ENCODE results near the gene CPAMD8.

The CPAMD8 gene

DNA sequence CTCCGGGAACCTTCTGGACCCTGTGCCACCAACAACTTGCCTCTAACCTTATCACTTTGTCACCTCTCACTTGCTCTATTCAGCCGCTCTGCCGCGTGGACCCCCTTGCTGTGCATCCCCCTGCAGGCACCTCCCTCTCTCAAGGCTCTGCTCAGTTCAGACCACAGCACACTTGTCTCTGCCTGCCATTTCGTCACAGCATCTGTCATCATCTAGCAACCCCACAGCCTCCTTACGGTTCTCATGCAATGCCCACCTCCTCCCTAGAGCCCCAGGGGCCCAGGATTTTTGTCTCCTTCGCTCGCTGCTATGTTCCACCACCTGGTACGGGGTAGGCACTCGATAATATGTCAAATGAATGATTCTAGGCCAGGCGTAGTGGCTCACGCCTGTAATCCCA lies 43.8 kb upstream of the CPAMD8 start:
- TF ChIP-seq, protein P1, sequence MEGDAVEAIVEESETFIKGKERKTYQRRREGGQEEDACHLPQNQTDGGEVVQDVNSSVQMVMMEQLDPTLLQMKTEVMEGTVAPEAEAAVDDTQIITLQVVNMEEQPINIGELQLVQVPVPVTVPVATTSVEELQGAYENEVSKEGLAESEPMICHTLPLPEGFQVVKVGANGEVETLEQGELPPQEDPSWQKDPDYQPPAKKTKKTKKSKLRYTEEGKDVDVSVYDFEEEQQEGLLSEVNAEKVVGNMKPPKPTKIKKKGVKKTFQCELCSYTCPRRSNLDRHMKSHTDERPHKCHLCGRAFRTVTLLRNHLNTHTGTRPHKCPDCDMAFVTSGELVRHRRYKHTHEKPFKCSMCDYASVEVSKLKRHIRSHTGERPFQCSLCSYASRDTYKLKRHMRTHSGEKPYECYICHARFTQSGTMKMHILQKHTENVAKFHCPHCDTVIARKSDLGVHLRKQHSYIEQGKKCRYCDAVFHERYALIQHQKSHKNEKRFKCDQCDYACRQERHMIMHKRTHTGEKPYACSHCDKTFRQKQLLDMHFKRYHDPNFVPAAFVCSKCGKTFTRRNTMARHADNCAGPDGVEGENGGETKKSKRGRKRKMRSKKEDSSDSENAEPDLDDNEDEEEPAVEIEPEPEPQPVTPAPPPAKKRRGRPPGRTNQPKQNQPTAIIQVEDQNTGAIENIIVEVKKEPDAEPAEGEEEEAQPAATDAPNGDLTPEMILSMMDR (IDR thresholded peaks at IDR 0.05) = no peak

DNA sequence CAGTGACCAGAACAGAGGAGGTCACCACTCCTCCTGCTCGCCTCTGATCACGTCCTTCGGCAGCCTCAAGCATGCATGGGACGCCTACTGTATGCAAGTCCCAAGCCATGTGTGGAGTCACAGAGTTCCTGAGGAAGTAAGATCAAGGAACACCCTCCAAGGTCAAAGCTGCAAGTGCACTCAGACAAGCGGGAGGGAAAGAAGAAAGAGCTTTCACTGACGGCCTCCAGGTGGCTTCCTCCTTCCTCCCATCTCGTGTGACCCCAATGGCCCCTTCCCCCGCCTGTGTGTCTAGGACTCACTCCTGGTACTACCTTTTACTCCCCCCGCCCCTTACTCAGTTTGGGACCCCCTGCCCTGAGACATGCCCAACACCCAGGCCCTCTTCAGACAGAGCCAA lies 42.6 kb upstream of the CPAMD8 start:
- TF ChIP-seq, protein P1 (IDR thresholded peaks at IDR 0.05) = no peak

DNA sequence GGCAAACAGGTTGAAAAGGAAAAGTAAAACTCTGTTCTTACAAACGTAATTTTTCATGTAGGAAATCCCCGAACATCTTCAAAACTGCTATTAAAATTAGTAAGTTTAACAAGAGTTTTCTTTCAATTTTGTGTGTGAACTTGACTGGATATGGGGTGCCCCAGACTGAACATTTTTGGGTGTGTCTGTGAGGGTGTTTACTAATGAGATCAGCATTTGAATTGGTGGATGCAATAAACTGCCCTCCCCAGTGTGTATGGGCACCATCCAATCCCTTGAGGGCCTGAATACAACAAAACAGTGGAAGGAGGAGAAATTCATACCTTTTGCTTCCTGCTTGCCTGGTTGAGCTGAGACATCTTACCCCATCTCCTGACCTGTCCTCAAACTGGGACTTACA lies 36.8 kb upstream of the CPAMD8 start:
- TF ChIP-seq, protein P1 (IDR thresholded peaks at IDR 0.05) = no peak

DNA sequence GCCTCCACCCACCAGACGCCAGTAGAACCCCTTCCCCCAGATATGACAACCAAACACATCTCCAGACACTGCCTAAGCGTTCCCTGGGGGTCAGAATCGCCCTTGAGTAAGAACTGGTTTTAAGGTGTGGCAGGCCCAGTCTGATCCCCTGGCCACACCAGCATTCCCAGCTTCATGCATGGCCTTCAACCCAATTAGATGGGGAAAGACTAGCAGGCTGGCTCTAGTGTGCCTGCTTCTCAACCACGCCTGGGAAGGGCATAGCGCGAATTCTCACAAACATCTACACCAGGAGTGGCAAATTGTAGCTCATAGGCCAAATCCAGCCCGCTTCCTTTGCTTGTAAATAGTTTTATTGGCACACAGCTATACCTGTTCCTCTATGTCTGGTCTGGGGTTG lies 35.1 kb upstream of the CPAMD8 start:
- TF ChIP-seq, protein P1 (IDR thresholded peaks at IDR 0.05) = no peak

DNA sequence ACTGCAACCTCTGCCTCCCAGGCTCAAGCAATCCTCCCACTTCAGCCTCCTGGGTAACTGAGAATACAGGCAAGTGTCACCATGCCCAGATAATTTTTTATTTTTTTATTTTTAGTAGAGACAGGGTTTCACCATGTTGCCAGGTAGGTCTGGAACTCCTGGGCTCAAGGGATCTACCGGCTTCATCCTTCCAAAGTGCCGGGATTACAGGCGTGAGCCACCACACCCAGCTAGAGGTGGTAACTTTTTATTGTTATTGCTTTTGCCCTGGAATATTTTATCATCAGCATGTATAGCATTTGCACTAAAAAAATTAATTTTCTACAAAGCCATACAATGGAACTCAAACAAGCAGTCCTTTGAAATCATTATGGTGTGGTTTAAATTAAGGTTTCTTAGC lies 34.6 kb upstream of the CPAMD8 start:
- TF ChIP-seq, protein P1 (IDR thresholded peaks at IDR 0.05) = no peak

DNA sequence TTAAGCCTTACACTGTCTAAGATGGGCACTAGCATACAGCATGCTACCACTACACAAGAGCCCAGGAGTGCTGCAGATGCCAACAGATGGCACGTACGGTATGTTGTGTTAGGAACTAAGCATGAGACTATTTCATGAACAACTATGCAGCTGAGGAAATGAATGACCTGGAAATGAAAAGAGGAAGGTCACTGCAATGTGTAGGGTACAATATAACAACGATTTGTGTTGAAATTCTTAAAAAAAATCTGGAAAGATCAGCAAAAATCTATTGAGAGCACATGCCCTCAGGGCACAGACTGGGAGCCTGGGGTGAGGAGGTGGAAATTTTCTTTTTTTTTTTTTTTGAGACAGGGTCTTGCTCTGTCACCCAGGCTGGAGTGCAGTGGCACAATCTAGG lies 34.2 kb upstream of the CPAMD8 start:
- TF ChIP-seq, protein P1 (IDR thresholded peaks at IDR 0.05) = no peak

DNA sequence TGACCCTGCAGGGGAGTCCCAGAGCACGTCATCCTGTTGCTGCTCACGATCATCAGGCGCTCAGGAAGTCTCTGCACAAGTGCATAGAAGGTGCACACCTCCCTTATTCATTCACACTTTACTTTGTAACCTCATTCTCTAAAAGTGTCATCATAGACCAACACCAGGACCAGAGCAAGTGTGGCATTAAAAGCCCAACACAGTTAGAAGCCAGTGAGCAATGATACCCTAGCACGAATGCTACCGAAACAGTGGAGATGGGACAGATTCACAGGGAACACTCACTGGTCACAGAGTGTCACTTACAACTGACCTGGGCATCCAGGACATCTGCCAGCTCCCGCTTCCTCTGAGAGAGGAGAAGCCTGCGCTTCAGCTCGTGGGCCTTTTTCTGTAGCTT lies 31.6 kb upstream of the CPAMD8 start:
- TF ChIP-seq, protein P1 (IDR thresholded peaks at IDR 0.05) = no peak

DNA sequence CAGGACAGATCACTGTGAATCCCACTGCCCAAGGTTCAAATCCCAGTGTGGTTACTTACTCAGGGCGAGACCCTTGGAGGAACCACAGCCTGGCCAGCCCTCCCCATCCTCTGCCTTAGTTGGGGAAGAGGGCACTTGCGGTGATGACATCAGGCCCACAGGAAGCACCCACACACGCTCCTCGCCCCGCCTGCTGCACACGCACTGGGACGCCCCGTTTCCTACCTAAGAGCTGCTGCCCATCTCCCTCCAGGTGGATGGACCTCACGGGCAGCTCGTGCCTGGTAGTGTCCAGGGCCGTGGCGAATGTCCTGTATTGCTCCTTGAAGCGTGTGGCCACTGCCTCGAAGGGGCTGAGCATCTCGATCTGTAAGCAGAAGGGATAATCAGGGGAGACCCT lies 29.0 kb upstream of the CPAMD8 start:
- TF ChIP-seq, protein P1 (IDR thresholded peaks at IDR 0.05) = no peak

All from LNCAP (cell line).